IMR-90 (cell line): ENCODE data around the gene RAP1GAP. TPM values are rescaled to one million over a fixed set of nuclear protein-coding genes. Genes with fewer than 3 reads are reported as not detected.

Experiments
- ATAC-seq: fragments of 200-7000 bp; cut with Tn5 transposase; 2 replicates; pipeline ENCODE4 v1.9.1; 2020; ENCODE audit warnings: low read depth, mild to moderate bottlenecking, moderate library complexity
- BruUV-seq: library from RNA; stranded (reverse); fragments of 400-500 nt; replicated peaks from 2 replicates; lab custom pipeline; 2021; lab: Mats Ljungman, UMichigan
- CTCF ChIA-PET: fragments of 300-600 bp; formaldehyde crosslinking; extraction: SDS; loops from one replicate; lab custom pipeline; 2021; ENCODE audit warnings: antibody characterized with exemption; lab: Yijun Ruan, JAX
- POLR2A ChIA-PET: fragments of 300-600 bp; sonication (Branson Sonifier 250); formaldehyde crosslinking; loops from one replicate; lab custom pipeline; 2022; ENCODE audit warnings: antibody characterized with exemption; ENCODE audit not compliant: unreplicated experiment; lab: Charles Lee
- DNase-seq: peaks from one replicate; pipeline ENCODE4 v3.0.0; 2013
- H2AFZ ChIP-seq: replicated peaks from 2 replicates; pipeline ENCODE3; 2013; ENCODE audit warnings: low read length, mild to moderate bottlenecking; ENCODE audit not compliant: poor library complexity
- H2AK5ac ChIP-seq: 2 replicates; pipeline ENCODE4 v1.6.1; 2013; ENCODE audit warnings: low read depth, low read length, inconsistent platforms
- H2AK9ac ChIP-seq: replicated peaks from 2 replicates; pipeline ENCODE3; 2013; ENCODE audit warnings: mild to moderate bottlenecking, low read depth, low read length, moderate library complexity; ENCODE audit not compliant: poor library complexity
- H2BK120ac ChIP-seq: 2 replicates; pipeline ENCODE4 v1.6.1; 2013; ENCODE audit warnings: low read depth, low read length, inconsistent platforms
- H2BK15ac ChIP-seq: 3 replicates; pipeline ENCODE4 v1.6.1; 2013; ENCODE audit warnings: low read depth, low read length, inconsistent platforms
- H2BK20ac ChIP-seq: 2 replicates; pipeline ENCODE4 v1.6.1; 2013; ENCODE audit warnings: low read depth, mild to moderate bottlenecking, inconsistent platforms, low read length, moderate library complexity
- H2BK5ac ChIP-seq: 2 replicates; pipeline ENCODE4 v1.6.1; 2013; ENCODE audit warnings: mild to moderate bottlenecking, low read depth, low read length, inconsistent platforms; ENCODE audit not compliant: poor library complexity, severe bottlenecking
- H3K14ac ChIP-seq: replicated peaks from 2 replicates; pipeline ENCODE4 v1.6.1; 2013; ENCODE audit warnings: low read depth, low read length, inconsistent platforms
- H3K18ac ChIP-seq: 2 replicates; pipeline ENCODE4 v1.6.1; 2013; ENCODE audit warnings: low read depth, low read length, control low read depth
- H3K23ac ChIP-seq: 2 replicates; pipeline ENCODE4 v1.6.1; 2013; ENCODE audit warnings: low read depth, low read length, inconsistent platforms
- H3K27ac ChIP-seq: 2 replicates; pipeline ENCODE4 v1.5.1; 2013; ENCODE audit warnings: mild to moderate bottlenecking, control low read depth, low read length; ENCODE audit not compliant: insufficient read depth
- H3K27me3 ChIP-seq: 2 replicates; pipeline ENCODE4 v1.6.1; 2013; ENCODE audit warnings: low read length; ENCODE audit not compliant: control insufficient read depth, insufficient read depth
- H3K36me3 ChIP-seq: 2 replicates; pipeline ENCODE4 v1.6.1; 2013; ENCODE audit warnings: low read length, mixed read lengths; ENCODE audit not compliant: control insufficient read depth, insufficient read depth
- H3K4ac ChIP-seq: 2 replicates; pipeline ENCODE4 v1.6.1; 2013; ENCODE audit warnings: low read depth, low read length, inconsistent platforms
- H3K4me1 ChIP-seq: 2 replicates; pipeline ENCODE4 v1.6.1; 2013; ENCODE audit warnings: low read length, mixed read lengths; ENCODE audit not compliant: control insufficient read depth, insufficient read depth
- H3K4me2 ChIP-seq: 2 replicates; pipeline ENCODE4 v1.6.1; 2013; ENCODE audit warnings: low read depth, mild to moderate bottlenecking, control low read depth, low read length, moderate library complexity
- H3K4me3 ChIP-seq: 2 replicates; pipeline ENCODE4 v1.5.1; 2013; ENCODE audit warnings: low read depth, mild to moderate bottlenecking, control low read depth, low read length, moderate library complexity; ENCODE audit not compliant: insufficient read depth
- H3K56ac ChIP-seq: 2 replicates; pipeline ENCODE4 v1.6.1; 2013; ENCODE audit warnings: low read length, inconsistent platforms; ENCODE audit not compliant: insufficient read depth; ENCODE audit errors: extremely low read depth
- H3K79me1 ChIP-seq, 2 experiments: 2 replicates each; pipeline ENCODE4 v1.6.1; 2013; ENCODE audit warnings: low read length in 2 of 2, inconsistent platforms in 1 of 2, low read depth in 1 of 2
- H3K9ac ChIP-seq: 2 replicates; pipeline ENCODE4 v1.6.1; 2013; ENCODE audit warnings: low read depth, low read length, control low read depth
- H3K9me1 ChIP-seq: 2 replicates; pipeline ENCODE4 v1.6.1; 2013; ENCODE audit warnings: low read length, inconsistent platforms; ENCODE audit not compliant: insufficient read depth
- H3K9me3 ChIP-seq: 2 replicates; pipeline ENCODE4 v1.6.1; 2013; ENCODE audit warnings: low read length; ENCODE audit not compliant: control insufficient read depth, insufficient read depth
- H4K20me1 ChIP-seq: 2 replicates; pipeline ENCODE4 v1.6.1; 2013; ENCODE audit warnings: low read length, inconsistent platforms; ENCODE audit not compliant: insufficient read depth
- H4K5ac ChIP-seq: 2 replicates; pipeline ENCODE4 v1.6.1; 2013; ENCODE audit warnings: mild to moderate bottlenecking, low read depth, low read length, control low read depth
- H4K8ac ChIP-seq, 2 experiments: 2 replicates each; pipeline ENCODE4 v1.6.1; 2013; ENCODE audit warnings: low read depth in 2 of 2, low read length in 2 of 2, control low read depth in 1 of 2, inconsistent platforms in 1 of 2
- H4K91ac ChIP-seq: 2 replicates; pipeline ENCODE4 v1.6.1; 2013; ENCODE audit warnings: low read depth, low read length, inconsistent platforms; ENCODE audit not compliant: insufficient read depth
- MAFK ChIP-seq: IDR thresholded peaks from 2 replicates; pipeline ENCODE4 v1.6.1; 2012; ENCODE audit warnings: low read depth, low read length, improper control_type of control experiment
- MXI1 ChIP-seq: IDR thresholded peaks from 2 replicates; pipeline ENCODE4 v1.6.1; 2012; ENCODE audit warnings: low read depth, mild to moderate bottlenecking, low read length, moderate library complexity, borderline replicate concordance
- POLR2A ChIP-seq: IDR thresholded peaks from 2 replicates; pipeline ENCODE4 v1.6.1; 2012; ENCODE audit warnings: mild to moderate bottlenecking, low read depth, low read length
- RCOR1 ChIP-seq: IDR thresholded peaks from 2 replicates; pipeline ENCODE4 v1.6.1; 2012; ENCODE audit warnings: mild to moderate bottlenecking, low read length, improper control_type of control experiment; ENCODE audit not compliant: insufficient replicate concordance
- WGBS, 2 experiments: methylation state at CpG; one replicate each; pipeline versions ENCODE4 v1.1.5 to v1.1.7; 2013; ENCODE audit warnings: missing lambda C conversion rate in 2 of 2; ENCODE audit not compliant: insufficient read length in 1 of 2; ENCODE audit errors: extremely low coverage in 2 of 2; 5-methylcytosine and 5-hydroxymethylcytosine counted together
- dilution Hi-C: fragments of 300-500 bp; cut with HindIII; formaldehyde crosslinking; loops from one replicate; pipeline ENCODE4 v1.14.3; 2018; ENCODE audit warnings: low sequenced_read_pairs; ENCODE audit not compliant: unreplicated experiment
- in situ Hi-C: fragments of 300-500 bp; cut with MboI; formaldehyde crosslinking; loops from 3 replicates; pipeline ENCODE4 v1.14.3; 2019; ENCODE audit warnings: low sequenced_read_pairs, inconsistent platforms, mixed read lengths
- intact Hi-C: fragments of 100-400 bp; cut with micrococcal nuclease; formaldehyde crosslinking; loops from 2 replicates; pipeline ENCODE4 v1.10.0; 2022
- polyA plus RNA-seq, 3 experiments: library from polyadenylated mRNA; depleted of rRNA; stranded (reverse); fragments of >200 nt; gene quantifications; 2 replicates each; pipeline ENCODE4 v1.2.3, GENCODE V29; 2012; ENCODE audit warnings: low replicate concordance in 1 of 3
- total RNA-seq: library from RNA; depleted of rRNA; stranded (reverse); fragments of >200 nt; gene quantifications from 2 replicates; pipeline ENCODE4 v1.2.3, GENCODE V29; 2012
- TF ChIP-seq, protein P1 (sequence below): conservative IDR thresholded peaks from 2 replicates; pipeline ENCODE4 v1.5.1; 2012; ENCODE audit warnings: mild to moderate bottlenecking, low read depth, low read length, improper control_type of control experiment

The RAP1GAP gene
- total and polyA plus RNA-seq, 2 of the 4 experiments (the other 2 are of a cell fraction), result under 0.01 to 0.10 TPM

DNA sequence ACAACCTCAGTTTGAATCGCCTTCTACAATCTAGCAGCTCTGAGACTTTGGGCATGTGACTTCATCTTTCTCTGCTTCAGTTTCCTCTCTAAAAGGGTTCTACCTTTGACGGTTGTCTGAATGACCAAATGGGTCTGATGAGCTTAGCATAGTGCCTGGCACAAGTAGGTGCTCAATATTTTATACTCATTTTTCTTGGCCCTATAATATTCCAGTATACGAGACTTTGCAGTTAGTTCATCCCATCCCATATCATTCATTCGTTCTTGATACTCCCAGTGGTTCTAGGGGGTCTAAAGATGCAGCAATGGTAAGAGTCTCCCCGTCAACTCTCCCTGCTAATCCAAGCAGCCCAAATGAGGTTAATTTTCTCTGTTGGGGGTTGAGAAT lies 92.4 kb downstream of the RAP1GAP start:
- Histone ChIP-seq H3K23ac (no peak overlapping the region), H3K4ac (no peak overlapping the region), H2AK9ac (no peak overlapping the region), H2BK120ac (no peak overlapping the region), H2BK15ac (no peak overlapping the region), H4K8ac (no peak overlapping the region), H3K27me3 (no peaks in the 10 kb centered on the region; the same call in 1 of the 2 replicates), H3K4me1 (no peaks in the 10 kb centered on the region), H3K9ac (no peak overlapping the region), H4K5ac (no peak overlapping the region), H4K20me1 (0 out of 2 replicates have a peak, but pooled peaks cover 3% of the 10 kb centered on the region), H4K91ac (no peak overlapping the region), H2BK5ac (no peak overlapping the region), H3K4me2 (no peak overlapping the region), H2AK5ac (no peak overlapping the region), H3K18ac (no peak overlapping the region), H3K9me1 (no peaks in the 10 kb centered on the region), H3K79me1 (no peaks in the 10 kb centered on the region), H2BK20ac (no peak overlapping the region), H2AFZ (no peak overlapping the region), H3K9me3 (peaks cover 4% of the 10 kb centered on the region), H3K27ac (no peak overlapping the region), H3K36me3 (no peaks in the 10 kb centered on the region), H3K56ac (no peak overlapping the region), H3K14ac (no peak overlapping the region), H3K4me3 (no peak overlapping the region)
- dilution Hi-C loops, result no loop called here
- ATAC-seq (no peak), DNase-seq (no peak)
- ChIA-PET POLR2A (no interaction called here), CTCF (interaction anchor here (0.9 kb wide), 1 partner anchor 208 kb away, joined by 3 read pairs; no protein-coding TSS in a partner anchor)
- in situ Hi-C loops, result no loop called here
- TF ChIP-seq MAFK (no peak), POLR2A (no peak), MXI1 (no peak), RCOR1 (no peak)
- TF ChIP-seq, protein P1, sequence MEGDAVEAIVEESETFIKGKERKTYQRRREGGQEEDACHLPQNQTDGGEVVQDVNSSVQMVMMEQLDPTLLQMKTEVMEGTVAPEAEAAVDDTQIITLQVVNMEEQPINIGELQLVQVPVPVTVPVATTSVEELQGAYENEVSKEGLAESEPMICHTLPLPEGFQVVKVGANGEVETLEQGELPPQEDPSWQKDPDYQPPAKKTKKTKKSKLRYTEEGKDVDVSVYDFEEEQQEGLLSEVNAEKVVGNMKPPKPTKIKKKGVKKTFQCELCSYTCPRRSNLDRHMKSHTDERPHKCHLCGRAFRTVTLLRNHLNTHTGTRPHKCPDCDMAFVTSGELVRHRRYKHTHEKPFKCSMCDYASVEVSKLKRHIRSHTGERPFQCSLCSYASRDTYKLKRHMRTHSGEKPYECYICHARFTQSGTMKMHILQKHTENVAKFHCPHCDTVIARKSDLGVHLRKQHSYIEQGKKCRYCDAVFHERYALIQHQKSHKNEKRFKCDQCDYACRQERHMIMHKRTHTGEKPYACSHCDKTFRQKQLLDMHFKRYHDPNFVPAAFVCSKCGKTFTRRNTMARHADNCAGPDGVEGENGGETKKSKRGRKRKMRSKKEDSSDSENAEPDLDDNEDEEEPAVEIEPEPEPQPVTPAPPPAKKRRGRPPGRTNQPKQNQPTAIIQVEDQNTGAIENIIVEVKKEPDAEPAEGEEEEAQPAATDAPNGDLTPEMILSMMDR, result no peak
- WGBS, 2 experiments, result no CpG with 5 or more reads among the region's 5 CpGs
- BruUV-seq, result no TSS peak
- intact Hi-C loops, result loop anchor here (10.0 kb wide), 1 partner anchor 312 kb away; no protein-coding TSS in a partner anchor
